ENCODE results near the gene LGALS12. TPM values are rescaled to one million over a fixed set of nuclear protein-coding genes. Genes with fewer than 3 reads are reported as not detected.
A peak's percentile ranks its signal among the peaks of the same experiment; 100 is the strongest.

LGALS12 gene
- polyA plus RNA-seq, 2 of the 4 experiments (the other 2 are of a cell fraction) = not detected

GRCh38 chr11:63489879-63490278, 16.0 kb upstream of the LGALS12 start:
- DNase-seq (ENCODE audit: low read depth in 1 of 2, low spot score in 1 of 2) (no peak), ATAC-seq (0 out of 6 replicates have a peak, but pooled peaks of 1 of the 2 experiments have one; percentile 24), FAIRE-seq (no peak)
- Histone ChIP-seq H3K9me3 (peaks cover 10% of the 10 kb centered on the region; the same call in 1 of the 3 replicates), H3K4me3 (no peak overlapping the region), H3K27ac (no peak overlapping the region), H3K4me1 (no peaks in the 10 kb centered on the region), H3K4me2 (no peak overlapping the region)
- CTCF ChIA-PET = interaction anchor here (1.2 to 4.7 kb wide), 2 partner anchors 11 to 147 kb away, joined by 3 to 40 read pairs; no protein-coding TSS in a partner anchor
- WGBS (ENCODE audit: missing lambda C conversion rate) = 77% methylated on average over 3 of the region's 3 CpGs
- POLR2A ChIA-PET = no interaction called here
- TF ChIP-seq CHD4 (IDR thresholded peaks at IDR 0.05; ENCODE audit: borderline replicate concordance) = no peak
- no peak for TF ChIP-seq PHF8 (IDR thresholded peaks at IDR 0.05; ENCODE audit: borderline replicate concordance, low read depth)
- no peak for TF ChIP-seq HES2 (IDR thresholded peaks at IDR 0.05)
- no peak for TF ChIP-seq ZC3H11A (IDR thresholded peaks at IDR 0.05)
- TF ChIP-seq ZFP36 (IDR thresholded peaks at IDR 0.05; ENCODE audit: borderline replicate concordance, partially characterized antibody) = no peak
- no peak for TF ChIP-seq HOXA7 (CRISPR knock-in tag; IDR thresholded peaks at IDR 0.05)
- no peak for TF ChIP-seq POLR2A (IDR thresholded peaks at IDR 0.05; ENCODE audit: low read length)
- no peak for TF ChIP-seq CHD2 (IDR thresholded peaks at IDR 0.05; ENCODE audit: low read length, partially characterized antibody)
- TF ChIP-seq FOSL2 (IDR thresholded peaks at IDR 0.05) = no peak
- no peak for TF ChIP-seq FOSL2 (CRISPR knock-in tag; IDR thresholded peaks at IDR 0.05)
- TF ChIP-seq EHF (CRISPR knock-in tag; IDR thresholded peaks at IDR 0.05) = no peak

- no peak for ATAC-seq
- CTCF ChIA-PET = interaction anchor here (4.7 kb wide), 1 partner anchor 12 kb away, joined by 40 read pairs; no protein-coding TSS in a partner anchor
Observed at GRCh38 chr11:63490551-63491239, 15.2 kb upstream of the LGALS12 start, which contains the start of gene PLAAT5. TSS of gene PLAAT5 (minus strand) at chr11:63491167. CDS start at chr11:63491034, 133 bp downstream.

GRCh38 chr11:63491240-63491587, 14.7 kb upstream of the LGALS12 start:
- no peak for TF ChIP-seq ATOH8 (CRISPR knock-in tag; IDR thresholded peaks at IDR 0.05; ENCODE audit: low read depth)
- TF ChIP-seq E2F6 (IDR thresholded peaks at IDR 0.05; ENCODE audit: borderline replicate concordance, low read depth) = no peak
- no peak for TF ChIP-seq TP53 (CRISPR knock-in tag; IDR thresholded peaks at IDR 0.05)
- no peak for TF ChIP-seq RARB (CRISPR knock-in tag; IDR thresholded peaks at IDR 0.05)
- TF ChIP-seq ZSCAN20 (CRISPR knock-in tag; IDR thresholded peaks at IDR 0.05) = no peak
- TF ChIP-seq ZC3H11A (IDR thresholded peaks at IDR 0.05) = no peak
- no peak for TF ChIP-seq RAD21 (conservative IDR thresholded peaks at IDR 0.05 in 1 of 2, IDR thresholded peaks at IDR 0.05 in 1 of 2)
- no peak for TF ChIP-seq RCOR1 (IDR thresholded peaks at IDR 0.05; ENCODE audit: low read depth, low read length)
- no peak for TF ChIP-seq NR3C1 (IDR thresholded peaks at IDR 0.05)
- TF ChIP-seq NFE2L2 (conservative IDR thresholded peaks at IDR 0.05; ENCODE audit: low read length) = no peak
- TF ChIP-seq HOXA7 (CRISPR knock-in tag; IDR thresholded peaks at IDR 0.05) = no peak
- no peak for TF ChIP-seq HOXB13 (CRISPR knock-in tag; IDR thresholded peaks at IDR 0.05; ENCODE audit: low read depth)
- TF ChIP-seq ESRRA (IDR thresholded peaks at IDR 0.05; ENCODE audit: borderline replicate concordance, low read length) = no peak
- no peak for TF ChIP-seq KDM1A (IDR thresholded peaks at IDR 0.05; ENCODE audit: low read depth)
- TF ChIP-seq KDM5A (IDR thresholded peaks at IDR 0.05) = no peak
- ATAC-seq (no peak), DNase-seq (ENCODE audit: low read depth in 1 of 2, low spot score in 1 of 2) (no peak), FAIRE-seq (no peak)
- Histone ChIP-seq H3K4me1 (no peaks in the 10 kb centered on the region), H3K9me3 (peaks cover 5% of the 10 kb centered on the region; the same call in 1 of the 3 replicates), H3K4me3 (no peak overlapping the region), H3K4me2 (no peak overlapping the region), H3K27ac (no peak overlapping the region)
- WGBS (ENCODE audit: missing lambda C conversion rate) = 87% methylated on average over 13 of the region's 13 CpGs
- POLR2A ChIA-PET = no interaction called here
- CTCF ChIA-PET = interaction anchor here (4.7 kb wide), 1 partner anchor 12 kb away, joined by 40 read pairs; no protein-coding TSS in a partner anchor

More at GRCh38 chr11:63490551-63491239, 15.2 kb upstream of the LGALS12 start, which contains the start of gene PLAAT5:
- no peak for DNase-seq (ENCODE audit: low read depth in 1 of 2, low spot score in 1 of 2)
- TF ChIP-seq ELK1 (IDR thresholded peaks at IDR 0.05; ENCODE audit: low read depth, low read length) (no peak), EHMT2 (IDR thresholded peaks at IDR 0.05; ENCODE audit: low read depth) (no peak), HES2 (IDR thresholded peaks at IDR 0.05) (no peak), HDAC2 (IDR thresholded peaks at IDR 0.05) (no peak), RAD21 (conservative IDR thresholded peaks at IDR 0.05 in 1 of 2, IDR thresholded peaks at IDR 0.05 in 1 of 2) (no peak), MAZ (IDR thresholded peaks at IDR 0.05; ENCODE audit: borderline replicate concordance, low read depth, low read length) (no peak), CHD2 (IDR thresholded peaks at IDR 0.05; ENCODE audit: low read length, partially characterized antibody) (no peak), FOSL2 (IDR thresholded peaks at IDR 0.05) (no peak), FOSL2 (CRISPR knock-in tag; IDR thresholded peaks at IDR 0.05) (no peak), NR3C1 (IDR thresholded peaks at IDR 0.05) (no peak)
- no peak within 1 kb of the TSS for H3K4me2 ChIP-seq
- no peaks in the 10 kb centered on the region for H3K4me1 ChIP-seq
- no peak for FAIRE-seq
- WGBS (ENCODE audit: missing lambda C conversion rate) = 93% methylated on average over 50 of the region's 60 CpGs
- H3K27ac ChIP-seq = no peak within 1 kb of the TSS
- no peak within 1 kb of the TSS for H3K4me3 ChIP-seq
- POLR2A ChIA-PET = no interaction called here
- peaks cover 5% of the 10 kb centered on the region; the same call in 1 of the 3 replicates for H3K9me3 ChIP-seq
